Stomach (tissue), 4 donors: ENCODE measurements around the gene CECR2.

Source experiments
- POLR2A ChIP-seq, 4 donors: fragments of 450-650 bp; IDR thresholded peaks; one replicate each; pipeline ENCODE4 v1.6.1; 2016; ENCODE audit warnings: antibody characterized with exemption in 4 of 4, control low read depth in 2 of 4, mild to moderate bottlenecking in 1 of 4, moderate library complexity in 1 of 4
- POLR2AphosphoS5 ChIP-seq, 3 donors: sonication (generic); formaldehyde crosslinking; IDR thresholded peaks; one replicate each; pipeline ENCODE4 v1.6.1; 2016; ENCODE audit warnings: antibody characterized with exemption in 3 of 3

GRCh38 chr22:17601031-17601430 lies 231.8 kb downstream of the CECR2 start:
- TF ChIP-seq POLR2AphosphoS5 (IDR thresholded peaks at IDR 0.05) (no peak), POLR2A (IDR thresholded peaks at IDR 0.05) (no peak)
